Measurements from ENCODE around the gene ILKAP.

DNA sequence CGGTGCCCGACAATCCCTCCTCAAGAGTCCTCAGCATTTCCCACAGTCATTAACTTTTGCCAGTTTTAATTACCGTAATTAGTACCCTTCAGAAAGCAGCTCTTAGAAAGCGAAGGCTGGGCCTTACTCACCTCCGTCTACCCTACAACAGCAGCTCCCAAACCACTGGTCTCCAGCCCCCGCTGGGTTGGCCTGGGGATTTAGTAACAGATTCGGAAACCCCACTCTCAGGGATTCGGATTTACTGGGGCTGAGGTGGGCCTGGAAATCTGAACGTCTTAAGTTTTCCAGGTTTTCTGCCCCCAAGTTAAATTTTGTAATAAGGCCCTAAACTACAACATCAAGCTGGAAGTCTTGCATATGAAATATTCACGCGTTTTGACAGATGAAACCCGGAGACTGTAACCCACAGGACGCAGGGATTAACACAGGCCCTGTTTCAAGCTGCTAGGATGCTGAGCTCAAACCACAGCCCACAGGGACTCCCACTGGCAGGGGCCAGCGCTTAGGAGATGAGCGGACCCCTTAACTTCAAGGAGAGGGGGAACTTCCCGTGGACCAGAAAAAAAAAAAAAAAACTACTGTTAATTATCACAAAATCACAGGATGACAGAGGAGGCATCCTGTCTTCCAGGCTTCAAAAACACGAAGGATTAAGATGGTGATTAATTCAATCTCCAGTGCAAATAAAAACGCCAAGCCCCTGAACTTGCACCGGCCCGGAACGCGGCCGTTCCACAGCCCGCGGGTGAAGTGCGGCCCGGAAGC, 985 bp downstream of the ILKAP start:
- TF ChIP-seq, protein P1, sequence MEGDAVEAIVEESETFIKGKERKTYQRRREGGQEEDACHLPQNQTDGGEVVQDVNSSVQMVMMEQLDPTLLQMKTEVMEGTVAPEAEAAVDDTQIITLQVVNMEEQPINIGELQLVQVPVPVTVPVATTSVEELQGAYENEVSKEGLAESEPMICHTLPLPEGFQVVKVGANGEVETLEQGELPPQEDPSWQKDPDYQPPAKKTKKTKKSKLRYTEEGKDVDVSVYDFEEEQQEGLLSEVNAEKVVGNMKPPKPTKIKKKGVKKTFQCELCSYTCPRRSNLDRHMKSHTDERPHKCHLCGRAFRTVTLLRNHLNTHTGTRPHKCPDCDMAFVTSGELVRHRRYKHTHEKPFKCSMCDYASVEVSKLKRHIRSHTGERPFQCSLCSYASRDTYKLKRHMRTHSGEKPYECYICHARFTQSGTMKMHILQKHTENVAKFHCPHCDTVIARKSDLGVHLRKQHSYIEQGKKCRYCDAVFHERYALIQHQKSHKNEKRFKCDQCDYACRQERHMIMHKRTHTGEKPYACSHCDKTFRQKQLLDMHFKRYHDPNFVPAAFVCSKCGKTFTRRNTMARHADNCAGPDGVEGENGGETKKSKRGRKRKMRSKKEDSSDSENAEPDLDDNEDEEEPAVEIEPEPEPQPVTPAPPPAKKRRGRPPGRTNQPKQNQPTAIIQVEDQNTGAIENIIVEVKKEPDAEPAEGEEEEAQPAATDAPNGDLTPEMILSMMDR (IDR thresholded peaks at IDR 0.05) = no peak
- no peak for TF ChIP-seq POLR2AphosphoS5 (IDR thresholded peaks at IDR 0.05)

Measured in gastroesophageal sphincter (tissue), 3 donors.